K562 (cell line): ENCODE data around the gene CNOT4. TPM values are rescaled to one million over a fixed set of nuclear protein-coding genes. Genes with fewer than 3 reads are reported as not detected.

Source experiments
- ATAC-seq: fragments of 200-7000 bp; cut with Tn5 transposase; 3 replicates; pipeline ENCODE4 v1.9.1; 2020; ENCODE audit warnings: moderate library complexity
- BruUV-seq: library from RNA; stranded (reverse); fragments of 400-500 nt; replicated peaks from 2 replicates; lab custom pipeline; 2021; lab: Mats Ljungman, UMichigan
- CTCF ChIA-PET: fragments of 300-600 bp; formaldehyde crosslinking; extraction: SDS; loops from one replicate; lab custom pipeline; 2021; ENCODE audit warnings: low intra/inter-chr PET ratio; lab: Yijun Ruan, JAX
- POLR2A ChIA-PET: fragments of 300-600, 350-650 bp; sonication (Branson Sonifier 250); formaldehyde crosslinking; extraction: SDS; loops from one replicate; lab custom pipeline; 2021; ENCODE audit warnings: antibody characterized with exemption, inconsistent platforms; lab: Yijun Ruan, JAX
- DNase-seq, 4 experiments: peaks; one replicate each; pipeline versions ENCODE4 v3.0.0 to v3.0.0-alpha.2; 2011 to 2018; ENCODE audit warnings: low spot score in 3 of 4, mixed read lengths in 3 of 4; ENCODE audit errors: extremely low read depth in 1 of 4
- FAIRE-seq: peaks from 2 replicates; lab custom pipeline; 2011; peaks lifted over from hg19 to GRCh38; lab: Jason Lieb, UNC
- H2AFZ ChIP-seq: 2 replicates; pipeline ENCODE4 v1.6.0; 2011; ENCODE audit warnings: low read depth, low read length, control low read depth, inconsistent platforms
- H3K27ac ChIP-seq: fragments of 200-600 bp; 3 replicates; pipeline ENCODE4 v1.8.0; 2011; ENCODE audit warnings: low read depth, mild to moderate bottlenecking, control low read depth, inconsistent platforms, low read length, moderate library complexity, mixed read lengths; ENCODE audit errors: extremely low read depth
- H3K27me3 ChIP-seq, 2 experiments: fragments of 300-600 bp in 1 of 2; 2 replicates in 1 of 2; 3 replicates in 1 of 2; pipeline versions ENCODE4 v1.6.0 to v1.8.0; 2011; ENCODE audit warnings: inconsistent platforms in 2 of 2, low read length in 2 of 2, mild to moderate bottlenecking in 1 of 2, mixed read lengths in 1 of 2, moderate library complexity in 1 of 2; ENCODE audit not compliant: control insufficient read depth in 2 of 2, insufficient read depth in 2 of 2
- H3K36me3 ChIP-seq: fragments of 300-600 bp; 3 replicates; pipeline ENCODE4 v1.8.0; 2011; ENCODE audit warnings: mild to moderate bottlenecking, low read length, inconsistent platforms; ENCODE audit not compliant: control insufficient read depth, insufficient read depth
- H3K4me1 ChIP-seq, 2 experiments: fragments of 200-600 bp in 1 of 2; replicated peaks in 1 of 2; 2 replicates in 1 of 2; 3 replicates in 1 of 2; pipeline versions ENCODE4 v1.5.1 to v1.8.0; 2011; ENCODE audit warnings: inconsistent platforms in 2 of 2, low read length in 2 of 2, mild to moderate bottlenecking in 1 of 2, mixed read lengths in 1 of 2, moderate library complexity in 1 of 2; ENCODE audit not compliant: control insufficient read depth in 2 of 2, insufficient read depth in 2 of 2
- H3K4me2 ChIP-seq: 2 replicates; pipeline ENCODE4 v1.6.1; 2011; ENCODE audit warnings: low read length, control low read depth, inconsistent platforms, mixed read lengths; ENCODE audit not compliant: insufficient read depth
- H3K4me3 ChIP-seq: fragments of 200-600 bp; sonication (generic), shearing (Covaris generic); 2 replicates; pipeline ENCODE4 v1.5.1; 2016; ENCODE audit warnings: control low read depth, inconsistent platforms
- H3K79me2 ChIP-seq: fragments of 200-600 bp; 3 replicates; pipeline ENCODE4 v1.8.0; 2011; ENCODE audit warnings: low read length, inconsistent platforms; ENCODE audit not compliant: control insufficient read depth, insufficient read depth
- H3K9ac ChIP-seq, 2 experiments: 2 replicates each; pipeline versions ENCODE4 v1.6.0 to v1.6.1; 2011; ENCODE audit warnings: low read depth in 2 of 2, low read length in 2 of 2, control low read depth in 1 of 2, inconsistent platforms in 1 of 2, mild to moderate bottlenecking in 1 of 2, mixed read lengths in 1 of 2; ENCODE audit not compliant: insufficient read depth in 1 of 2
- H3K9me1 ChIP-seq: one replicate; pipeline ENCODE4 v1.6.0; 2011; ENCODE audit warnings: inconsistent platforms, mild to moderate bottlenecking, low read length, moderate library complexity; ENCODE audit not compliant: control insufficient read depth, insufficient read depth
- H3K9me3 ChIP-seq: replicated peaks from 2 replicates; pipeline ENCODE4 v1.5.1; 2011; ENCODE audit warnings: low read depth, low read length, inconsistent platforms; ENCODE audit not compliant: control insufficient read depth, insufficient read depth
- H4K20me1 ChIP-seq: replicated peaks from 2 replicates; pipeline ENCODE4 v1.6.1; 2011; ENCODE audit warnings: low read length, inconsistent platforms, mixed read lengths; ENCODE audit not compliant: control insufficient read depth, insufficient read depth
- BDP1 ChIP-seq: IDR thresholded peaks from 3 replicates; pipeline ENCODE4 v1.6.1; 2011; ENCODE audit not compliant: insufficient read length, insufficient read depth
- CBFA2T3 ChIP-seq: fragments of 450-650 bp; IDR thresholded peaks from 2 replicates; pipeline ENCODE4 v1.6.1; 2017
- CREBBP ChIP-seq: IDR thresholded peaks from one replicate; pipeline ENCODE4 v1.6.1; 2012; ENCODE audit warnings: low read depth, mild to moderate bottlenecking, control low read depth, inconsistent platforms, low read length
- EP400 ChIP-seq: fragments of 450-650 bp; IDR thresholded peaks from 2 replicates; pipeline ENCODE4 v1.6.1; 2017; ENCODE audit warnings: antibody characterized with exemption, mild to moderate bottlenecking, moderate library complexity
- KLF6 ChIP-seq: fragments of 250-450 bp; sonication (Bioruptor Pico); IDR thresholded peaks from 2 replicates; pipeline ENCODE4 v1.4.0; 2020; ENCODE audit warnings: mild to moderate bottlenecking, moderate library complexity, borderline replicate concordance
- MCM3 ChIP-seq: fragments of 450-650 bp; IDR thresholded peaks from 2 replicates; pipeline ENCODE4 v1.6.1; 2016
- NELFE ChIP-seq: IDR thresholded peaks from 2 replicates; pipeline ENCODE4 v1.6.1; 2011; ENCODE audit warnings: mild to moderate bottlenecking; ENCODE audit not compliant: insufficient read depth, insufficient read length
- RBM39 ChIP-seq: fragments of 200-400 bp; formaldehyde crosslinking; optimal IDR thresholded peaks from 2 replicates; pipeline ENCODE3; 2018; ENCODE audit warnings: low read depth, low read length
- RFX1 ChIP-seq: fragments of 450-650 bp; IDR thresholded peaks from 2 replicates; pipeline ENCODE4 v1.6.1; 2016; ENCODE audit warnings: mild to moderate bottlenecking, moderate library complexity
- SMAD3 ChIP-seq: fragments of 450-650 bp; formaldehyde crosslinking; conservative IDR thresholded peaks from 2 replicates; pipeline ENCODE4 v1.4.0; 2020; ENCODE audit warnings: mild to moderate bottlenecking
- TGIF2 ChIP-seq: sonication (generic); formaldehyde crosslinking; IDR thresholded peaks from 2 replicates; pipeline ENCODE4 v1.8.1; 2022; ENCODE audit warnings: mild to moderate bottlenecking, missing genetic modification reagents, moderate library complexity
- YY1 ChIP-seq, 3 experiments: IDR thresholded peaks; 2 replicates each; pipeline ENCODE4 v1.6.1; 2011; ENCODE audit warnings: low read length in 2 of 3, mild to moderate bottlenecking in 2 of 3, moderate library complexity in 2 of 3, borderline replicate concordance in 1 of 3, control low read depth in 1 of 3, low read depth in 1 of 3; ENCODE audit not compliant: insufficient read depth in 3 of 3, insufficient replicate concordance in 2 of 3, control insufficient read depth in 1 of 3, insufficient read length in 1 of 3; ENCODE audit errors: extremely low read depth in 1 of 3
- ZBTB49 ChIP-seq: sonication (generic); formaldehyde crosslinking; IDR thresholded peaks from 2 replicates; pipeline ENCODE4 v1.8.0; 2022; ENCODE audit warnings: missing genetic modification reagents, mild to moderate bottlenecking, borderline replicate concordance
- ZNF347 ChIP-seq: fragments of 450-650 bp; formaldehyde crosslinking; IDR thresholded peaks from 2 replicates; pipeline ENCODE4 v1.4.0; 2020; ENCODE audit warnings: low read depth, mild to moderate bottlenecking, moderate library complexity
- WGBS: fragments of 100-300 bp; shearing (Covaris generic); methylation state at CpG from one replicate; pipeline ENCODE4 v1.1.6; 2016; ENCODE audit warnings: low coverage, mixed read lengths; ENCODE audit not compliant: insufficient coverage; ENCODE audit errors: missing lambda C conversion rate; 5-methylcytosine and 5-hydroxymethylcytosine counted together
- in situ Hi-C: fragments of 300-500 bp; cut with MboI; formaldehyde crosslinking; loops from 4 replicates; pipeline ENCODE4 v1.15.0; 2018; ENCODE audit warnings: inconsistent platforms, mixed read lengths
- intact Hi-C: fragments of 100-400 bp; cut with micrococcal nuclease; formaldehyde crosslinking; loops from 2 replicates; pipeline ENCODE4 v1.14.2; 2022
- polyA plus RNA-seq, 8 experiments: library from polyadenylated mRNA; depleted of rRNA in 4 of 8; stranded (reverse) in 5 of 8; unstranded in 3 of 8; fragments of >200 nt; fragmentation: Nextera tagmentation in 2 of 8; fragmentation: Illumina TruSeq in 1 of 8; extraction: Ambion mirVana in 2 of 8; extraction: Trizol in 1 of 8; gene quantifications; 2 replicates each; pipeline versions ENCODE4 v1.2.1 to v1.2.3, GENCODE V29; 2011 to 2014; ENCODE audit warnings: inconsistent platforms in 1 of 8, missing spikeins in 1 of 8
- total RNA-seq, 7 experiments: library from RNA; depleted of rRNA in 6 of 7; stranded (reverse); fragments of >200 nt in 6 of 7; fragmentation: Illumina TruSeq in 2 of 7; extraction: Trizol in 2 of 7; gene quantifications; 2 replicates each; pipeline versions ENCODE4 v1.2.1 to v1.2.3, GENCODE V29; 2011 to 2021; ENCODE audit warnings: low replicate concordance in 1 of 7

The CNOT4 gene
- total and polyA plus RNA-seq, 9 of the 15 experiments (the other 6 are each of a cell fraction or from before 2014, with no cell fraction given): 8.6 to 24.1 (median 15.4) TPM

GRCh38 chr7:135383525-135384175 lies 126.3 kb downstream of the CNOT4 start:
- Histone ChIP-seq H3K9me3 (no peaks in the 10 kb centered on the region), H4K20me1 (no peaks in the 10 kb centered on the region), H3K9me1 (no peaks in the 10 kb centered on the region), H2AFZ (no peak overlapping the region), H3K4me2 (no peak overlapping the region), H3K79me2 (no peaks in the 10 kb centered on the region), H3K36me3 (peaks cover 7% of the 10 kb centered on the region; the same call in 2 of the 3 replicates), H3K9ac (no peak overlapping the region), H3K27ac (no peak overlapping the region), H3K4me1 (peaks cover 4 to 12% of the 10 kb centered on the region in 2 experiments; a peak in 4 of 5 replicates), H3K4me3 (no peak overlapping the region), H3K27me3 (no peaks in the 10 kb centered on the region)
- POLR2A ChIA-PET: interaction anchor here (0.6 kb wide), 1 partner anchor 391 kb away, joined by 4 read pairs; no protein-coding TSS in a partner anchor
- DNase-seq (no peak), ATAC-seq (no peak), FAIRE-seq (no peak)
- intact Hi-C loops (no loop called here), in situ Hi-C loops (no loop called here)
- WGBS: 77% methylated on average over 2 of the region's 2 CpGs
- CTCF ChIA-PET: no interaction called here
- TF ChIP-seq RFX1: peak; percentile 23; the same call in 1 of the 2 replicates
- TF ChIP-seq EP400: no peak
- no peak for TF ChIP-seq CREBBP
- no TSS peak for BruUV-seq

- CTCF ChIA-PET: no interaction called here
- FAIRE-seq: no peak
- TF ChIP-seq RBM39 (no peak), KLF6 (CRISPR knock-in tag) (no peak), NELFE (no peak), ZBTB49 (CRISPR knock-in tag) (no peak), MCM3 (no peak), CBFA2T3 (no peak), TGIF2 (CRISPR knock-in tag) (no peak), BDP1 (no peak), SMAD3 (no peak), ZNF347 (CRISPR knock-in tag) (no peak), YY1 (IDR thresholded peaks at IDR 0.05; ENCODE audit: borderline replicate concordance in 1 of 3, control insufficient read depth in 1 of 3, extremely low read depth in 1 of 3, insufficient read depth in 3 of 3, insufficient read length in 1 of 3, insufficient replicate concordance in 2 of 3, low read depth in 1 of 3, low read length in 2 of 3) (no peak)
Observed at GRCh38 chr7:135382173-135382572, 127.7 kb downstream of the CNOT4 start.

More at GRCh38 chr7:135382173-135382572, 127.7 kb downstream of the CNOT4 start:
- Histone ChIP-seq H3K4me3 (no peak overlapping the region), H3K4me2 (no peak overlapping the region), H3K27ac (no peak overlapping the region), H3K4me1 (peaks cover 4 to 12% of the 10 kb centered on the region in 2 experiments; a peak in 4 of 5 replicates), H4K20me1 (no peaks in the 10 kb centered on the region), H3K9ac (no peak overlapping the region), H3K36me3 (peaks cover 4% of the 10 kb centered on the region; the same call in 1 of the 3 replicates), H3K9me3 (no peaks in the 10 kb centered on the region), H3K9me1 (no peaks in the 10 kb centered on the region), H2AFZ (no peak overlapping the region), H3K79me2 (no peaks in the 10 kb centered on the region), H3K27me3 (no peaks in the 10 kb centered on the region)
- in situ Hi-C loops (no loop called here), intact Hi-C loops (no loop called here)
- BruUV-seq: no TSS peak
- POLR2A ChIA-PET: interaction anchor here (1.0 to 1.9 kb wide), 4 partner anchors 9 to 27 kb away, joined by 3 to 6 read pairs (median 4); no protein-coding TSS in a partner anchor
- no peak for ATAC-seq
- no peak for DNase-seq
- WGBS: 68% methylated on average over 3 of the region's 3 CpGs
